CD14-positive monocyte (primary cell): Measurements from ENCODE around the gene SLC9A9. TPM values are rescaled to one million over a fixed set of nuclear protein-coding genes. Genes with fewer than 3 reads are reported as not detected.
A peak's percentile ranks its signal among the peaks of the same experiment; 100 is the strongest.

ENCODE experiments used
- DNase-seq, 3 donors: peaks; one replicate each; pipeline ENCODE4 v3.0.0-alpha.2; 2011 to 2022
- H2AFZ ChIP-seq: 2 replicates; pipeline ENCODE4 v1.6.0; 2012; ENCODE audit warnings: mild to moderate bottlenecking, low read depth, low read length, inconsistent platforms; ENCODE audit not compliant: insufficient read depth, poor library complexity, severe bottlenecking
- H3K27ac ChIP-seq, 2 donors: 1 replicate in 1 of 2; 2 replicates in 1 of 2; pipeline ENCODE4 v1.5.1; 2012 to 2013; ENCODE audit warnings: low read length in 2 of 2, control low read depth in 1 of 2, inconsistent platforms in 1 of 2, low read depth in 1 of 2, mild to moderate bottlenecking in 1 of 2
- H3K27me3 ChIP-seq, 2 donors: one replicate each; pipeline versions ENCODE4 v1.6.0 to v1.6.1; 2011 to 2013; ENCODE audit warnings: low read length in 2 of 2; ENCODE audit not compliant: control insufficient read depth in 2 of 2, insufficient read depth in 2 of 2
- H3K36me3 ChIP-seq, 2 donors: replicated peaks in 1 of 2; 1 replicate in 1 of 2; 2 replicates in 1 of 2; pipeline versions ENCODE4 v1.5.1 to v1.6.1; 2012 to 2013; ENCODE audit warnings: low read length in 2 of 2, control low read depth in 1 of 2, inconsistent platforms in 1 of 2, mild to moderate bottlenecking in 1 of 2; ENCODE audit not compliant: insufficient read depth in 2 of 2, control insufficient read depth in 1 of 2
- H3K4me1 ChIP-seq, 2 donors: 1 replicate in 1 of 2; 2 replicates in 1 of 2; pipeline versions ENCODE4 v1.5.1 to v1.6.1; 2012 to 2013; ENCODE audit warnings: low read length in 2 of 2, control low read depth in 1 of 2, inconsistent platforms in 1 of 2, mild to moderate bottlenecking in 1 of 2, moderate library complexity in 1 of 2; ENCODE audit not compliant: insufficient read depth in 2 of 2, control insufficient read depth in 1 of 2
- H3K4me2 ChIP-seq: replicated peaks from 2 replicates; pipeline ENCODE3; 2012; ENCODE audit warnings: low read length, moderate library complexity, mild to moderate bottlenecking; ENCODE audit not compliant: poor library complexity, severe bottlenecking; ENCODE audit errors: extremely low read depth
- H3K4me3 ChIP-seq, 3 experiments: fragments of 200-600 bp in 1 of 3; sonication (generic) in 1 of 3; replicated peaks in 1 of 3; 1 replicate in 2 of 3; 2 replicates in 1 of 3; pipeline ENCODE4 v1.5.1; 2011 to 2013; ENCODE audit warnings: low read length in 3 of 3, mild to moderate bottlenecking in 3 of 3, control low read depth in 2 of 3, low read depth in 2 of 3, inconsistent platforms in 1 of 3, moderate library complexity in 1 of 3
- H3K79me2 ChIP-seq: 2 replicates; pipeline ENCODE4 v1.6.0; 2012; ENCODE audit warnings: mild to moderate bottlenecking, control low read depth, inconsistent platforms, low read length, moderate library complexity; ENCODE audit not compliant: insufficient read depth
- H3K9ac ChIP-seq: 2 replicates; pipeline ENCODE4 v1.6.0; 2017; ENCODE audit warnings: low read length, mild to moderate bottlenecking; ENCODE audit not compliant: insufficient read depth, poor library complexity, severe bottlenecking
- H3K9me3 ChIP-seq, 2 donors: replicated peaks in 1 of 2; 1 replicate in 1 of 2; 2 replicates in 1 of 2; pipeline versions ENCODE4 v1.5.1 to v1.6.1; 2012 to 2013; ENCODE audit warnings: low read length in 2 of 2, control low read depth in 1 of 2; ENCODE audit not compliant: control insufficient read depth in 1 of 2, insufficient read depth in 1 of 2
- H4K20me1 ChIP-seq: 2 replicates; pipeline ENCODE4 v1.6.0; 2012; ENCODE audit warnings: mild to moderate bottlenecking, low read length, control low read depth, moderate library complexity; ENCODE audit not compliant: insufficient read depth
- H3K27ac Mint-ChIP-seq, 7 donors: one replicate each; pipeline ENCODE4 v1.8.0; 2020; ENCODE audit warnings: mild to moderate bottlenecking in 7 of 7, mixed read lengths in 7 of 7, moderate library complexity in 6 of 7, inconsistent platforms in 2 of 7
- H3K27me3 Mint-ChIP-seq, 3 donors: one replicate each; pipeline ENCODE4 v1.8.0; 2021 to 2022; ENCODE audit warnings: low read depth in 3 of 3, mild to moderate bottlenecking in 3 of 3, mixed read lengths in 3 of 3, moderate library complexity in 3 of 3, inconsistent platforms in 1 of 3
- H3K36me3 Mint-ChIP-seq, 2 donors: one replicate each; pipeline ENCODE4 v1.8.0; 2020; ENCODE audit warnings: mixed read lengths in 2 of 2, inconsistent platforms in 1 of 2, mild to moderate bottlenecking in 1 of 2
- H3K4me1 Mint-ChIP-seq: one replicate; pipeline ENCODE4 v1.8.0; 2020; ENCODE audit warnings: mild to moderate bottlenecking, mixed read lengths
- H3K4me3 Mint-ChIP-seq, 2 donors: one replicate each; pipeline ENCODE4 v1.8.0; 2020; ENCODE audit warnings: mild to moderate bottlenecking in 2 of 2, mixed read lengths in 2 of 2, moderate library complexity in 1 of 2
- H3K9me3 Mint-ChIP-seq, 7 donors: one replicate each; pipeline ENCODE4 v1.8.0; 2020 to 2022; ENCODE audit warnings: mixed read lengths in 7 of 7, mild to moderate bottlenecking in 6 of 7, moderate library complexity in 6 of 7, inconsistent platforms in 2 of 7
- WGBS: methylation state at CpG from one replicate; pipeline ENCODE4 v1.1.5; 2013; ENCODE audit warnings: missing lambda C conversion rate; ENCODE audit not compliant: insufficient coverage; 5-methylcytosine and 5-hydroxymethylcytosine counted together
- intact Hi-C, 2 donors: fragments of 100-400 bp; cut with micrococcal nuclease; formaldehyde crosslinking; loops; one replicate each; pipeline versions ENCODE4 v1.15.0 to v1.15.1; 2023
- polyA plus RNA-seq, 3 donors: library from polyadenylated mRNA; depleted of rRNA in 1 of 3; unstranded in 2 of 3; stranded (reverse) in 1 of 3; fragments of 300-500 nt in 2 of 3; fragments of >200 nt in 1 of 3; fragmentation: Illumina TruSeq in 2 of 3; gene quantifications; 1 replicate in 2 of 3; 2 replicates in 1 of 3; pipeline ENCODE4 v1.2.3, GENCODE V29; 2012 to 2021
- TF ChIP-seq, protein P1 (sequence below): fragments of 200-600 bp; IDR thresholded peaks from one replicate; pipeline ENCODE4 v1.8.0; 2022; ENCODE audit warnings: antibody characterized with exemption, mild to moderate bottlenecking

Gene SLC9A9
- polyA plus RNA-seq, 3 donors: 14.1 to 32.8 (median 27.0) TPM

DNA sequence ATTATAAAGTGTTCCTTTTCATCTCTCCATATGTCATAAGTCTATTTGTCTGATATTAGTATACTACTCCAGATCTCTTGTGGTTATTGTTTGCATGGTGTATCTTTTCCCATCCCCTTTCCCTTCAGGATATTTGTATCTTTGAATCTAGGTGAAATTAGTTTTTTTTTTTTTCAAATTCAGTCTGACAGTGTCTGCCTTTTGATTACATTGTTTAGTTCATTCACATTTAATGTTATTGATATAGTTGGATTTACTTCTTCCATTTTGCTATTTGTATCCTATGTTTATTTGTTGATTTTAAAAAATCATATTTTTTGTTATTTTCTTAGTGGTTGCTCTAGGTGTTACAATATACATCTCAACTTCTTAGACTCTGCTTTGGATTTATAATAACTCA, 445.7 kb downstream of the SLC9A9 start:
- no peak overlapping the region for H2AFZ ChIP-seq
- no peaks in the 10 kb centered on the region for H3K9me3 ChIP-seq
- peaks cover 0 to 1% (median 0%) of the 10 kb centered on the region in 3 donors for H3K27me3 Mint-ChIP-seq
- no peak overlapping the region for H3K27ac Mint-ChIP-seq
- intact Hi-C loops: no loop called here
- no peak overlapping the region for H3K4me3 ChIP-seq
- H3K9me3 Mint-ChIP-seq: peaks cover 0 to 2% (median 0%) of the 10 kb centered on the region in 7 donors
- H3K36me3 ChIP-seq: no peaks in the 10 kb centered on the region
- H3K27me3 ChIP-seq: no peaks in the 10 kb centered on the region
- H3K4me1 Mint-ChIP-seq: no peaks in the 10 kb centered on the region
- no peaks in the 10 kb centered on the region for H4K20me1 ChIP-seq
- H3K9ac ChIP-seq: no peak overlapping the region
- H3K79me2 ChIP-seq: no peaks in the 10 kb centered on the region
- H3K4me1 ChIP-seq: no peaks in the 10 kb centered on the region
- no peak overlapping the region for H3K4me3 Mint-ChIP-seq
- no peak overlapping the region for H3K4me2 ChIP-seq
- TF ChIP-seq, protein P1, sequence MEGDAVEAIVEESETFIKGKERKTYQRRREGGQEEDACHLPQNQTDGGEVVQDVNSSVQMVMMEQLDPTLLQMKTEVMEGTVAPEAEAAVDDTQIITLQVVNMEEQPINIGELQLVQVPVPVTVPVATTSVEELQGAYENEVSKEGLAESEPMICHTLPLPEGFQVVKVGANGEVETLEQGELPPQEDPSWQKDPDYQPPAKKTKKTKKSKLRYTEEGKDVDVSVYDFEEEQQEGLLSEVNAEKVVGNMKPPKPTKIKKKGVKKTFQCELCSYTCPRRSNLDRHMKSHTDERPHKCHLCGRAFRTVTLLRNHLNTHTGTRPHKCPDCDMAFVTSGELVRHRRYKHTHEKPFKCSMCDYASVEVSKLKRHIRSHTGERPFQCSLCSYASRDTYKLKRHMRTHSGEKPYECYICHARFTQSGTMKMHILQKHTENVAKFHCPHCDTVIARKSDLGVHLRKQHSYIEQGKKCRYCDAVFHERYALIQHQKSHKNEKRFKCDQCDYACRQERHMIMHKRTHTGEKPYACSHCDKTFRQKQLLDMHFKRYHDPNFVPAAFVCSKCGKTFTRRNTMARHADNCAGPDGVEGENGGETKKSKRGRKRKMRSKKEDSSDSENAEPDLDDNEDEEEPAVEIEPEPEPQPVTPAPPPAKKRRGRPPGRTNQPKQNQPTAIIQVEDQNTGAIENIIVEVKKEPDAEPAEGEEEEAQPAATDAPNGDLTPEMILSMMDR: no peak
- H3K27ac ChIP-seq: no peak overlapping the region
- DNase-seq: no peak
- H3K36me3 Mint-ChIP-seq: no peaks in the 10 kb centered on the region

DNA sequence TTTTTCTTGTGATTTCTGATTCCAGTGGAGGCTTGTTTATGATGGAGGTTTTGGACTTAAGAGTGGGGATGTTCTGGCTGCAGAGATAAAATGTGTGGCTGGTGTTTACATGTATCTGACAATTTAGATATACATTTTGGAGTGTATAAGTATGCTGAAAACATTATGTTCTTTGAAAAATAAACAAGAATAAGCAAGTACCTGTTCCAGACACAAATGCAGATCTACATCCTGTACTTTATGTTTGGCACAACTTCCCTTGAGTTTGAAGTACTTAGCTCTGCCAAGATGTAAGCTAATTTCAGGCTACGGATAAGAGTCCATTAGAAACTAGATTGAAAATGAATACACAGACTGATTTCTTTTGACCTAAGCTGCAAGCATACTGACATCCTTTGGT, 451.5 kb downstream of the SLC9A9 start:
- H3K36me3 ChIP-seq: no peaks in the 10 kb centered on the region
- WGBS: no CpG with 5 or more reads among the region's 1 CpG
- no peaks in the 10 kb centered on the region for H3K4me1 ChIP-seq
- no peaks in the 10 kb centered on the region for H3K27me3 ChIP-seq
- no peaks in the 10 kb centered on the region for H4K20me1 ChIP-seq
- no peak overlapping the region for H3K4me3 ChIP-seq
- no peak overlapping the region for H3K9ac ChIP-seq
- H3K27ac ChIP-seq: no peak overlapping the region
- H3K4me1 Mint-ChIP-seq: no peaks in the 10 kb centered on the region
- no peak overlapping the region for H3K4me2 ChIP-seq
- H3K27ac Mint-ChIP-seq: peak overlapping the region in 1 of 7 donors; percentile 16
- no peaks in the 10 kb centered on the region for H3K9me3 ChIP-seq
- peaks cover 4 to 13% of the 10 kb centered on the region in 2 donors for H3K36me3 Mint-ChIP-seq
- H3K4me3 Mint-ChIP-seq: no peak overlapping the region
- intact Hi-C loops: no loop called here
- no peak overlapping the region for H2AFZ ChIP-seq
- peaks cover 5 to 19% (median 11%) of the 10 kb centered on the region in 7 donors for H3K9me3 Mint-ChIP-seq
- TF ChIP-seq, protein P1: no peak
- DNase-seq: no peak
- H3K27me3 Mint-ChIP-seq: peaks cover 0 to 1% (median 0%) of the 10 kb centered on the region in 3 donors
- no peaks in the 10 kb centered on the region for H3K79me2 ChIP-seq
